GM12873 (cell line): Measurements from ENCODE around the gene PROCA1.

Experiments
- TF ChIP-seq, protein P1 (sequence below): IDR thresholded peaks from 2 replicates; pipeline ENCODE4 v1.5.1; 2012; ENCODE audit warnings: low read depth, mild to moderate bottlenecking, moderate library complexity, low read length, control low read depth; ENCODE audit not compliant: insufficient read depth; ENCODE audit errors: missing control alignments

PROCA1 gene

DNA sequence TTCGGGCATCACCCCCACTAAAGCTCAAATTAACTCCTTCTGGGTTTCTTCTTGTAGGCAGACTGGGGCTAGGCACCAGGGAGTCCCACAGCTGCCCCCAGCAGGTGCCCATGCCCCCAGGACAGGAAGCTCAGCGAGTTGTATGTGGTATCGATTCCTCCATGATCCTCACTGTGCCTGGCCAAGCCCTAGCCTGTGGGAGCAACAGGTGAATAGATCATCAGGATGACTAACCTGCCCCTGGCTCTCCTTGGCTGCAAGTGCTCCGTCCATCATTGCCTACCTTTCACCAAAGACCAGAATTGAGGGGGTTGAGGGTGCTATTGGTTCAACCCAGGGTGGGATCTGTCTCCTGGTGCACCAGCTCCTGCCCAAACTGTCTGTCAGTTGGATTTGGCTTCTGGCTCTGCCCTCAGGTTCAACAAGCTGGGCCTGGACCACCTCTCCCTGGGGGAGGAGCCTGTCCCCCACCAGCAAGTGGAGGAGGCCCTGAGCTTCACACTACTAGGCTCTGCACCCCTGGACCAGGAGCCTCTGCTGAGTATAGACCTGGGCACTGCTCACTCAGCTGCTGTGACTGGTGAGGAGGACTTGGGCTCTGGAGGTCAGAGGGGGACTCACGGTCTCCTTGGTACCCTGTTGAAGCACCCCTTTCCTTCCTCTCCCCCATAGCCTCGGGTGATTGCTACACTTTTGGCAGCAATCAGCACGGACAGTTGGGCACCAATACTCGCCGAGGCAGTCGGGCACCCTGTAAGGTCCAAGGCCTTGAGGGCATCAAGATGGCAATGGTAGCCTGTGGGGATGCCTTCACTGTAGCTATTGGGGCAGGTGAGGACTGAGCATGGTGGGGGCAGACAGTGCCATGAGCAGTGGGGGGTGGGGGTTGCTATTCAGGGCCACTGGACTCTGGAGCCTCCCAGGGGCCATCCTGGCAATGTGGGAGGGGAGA is 29.0 kb upstream of the PROCA1 start:
- TF ChIP-seq, protein P1, sequence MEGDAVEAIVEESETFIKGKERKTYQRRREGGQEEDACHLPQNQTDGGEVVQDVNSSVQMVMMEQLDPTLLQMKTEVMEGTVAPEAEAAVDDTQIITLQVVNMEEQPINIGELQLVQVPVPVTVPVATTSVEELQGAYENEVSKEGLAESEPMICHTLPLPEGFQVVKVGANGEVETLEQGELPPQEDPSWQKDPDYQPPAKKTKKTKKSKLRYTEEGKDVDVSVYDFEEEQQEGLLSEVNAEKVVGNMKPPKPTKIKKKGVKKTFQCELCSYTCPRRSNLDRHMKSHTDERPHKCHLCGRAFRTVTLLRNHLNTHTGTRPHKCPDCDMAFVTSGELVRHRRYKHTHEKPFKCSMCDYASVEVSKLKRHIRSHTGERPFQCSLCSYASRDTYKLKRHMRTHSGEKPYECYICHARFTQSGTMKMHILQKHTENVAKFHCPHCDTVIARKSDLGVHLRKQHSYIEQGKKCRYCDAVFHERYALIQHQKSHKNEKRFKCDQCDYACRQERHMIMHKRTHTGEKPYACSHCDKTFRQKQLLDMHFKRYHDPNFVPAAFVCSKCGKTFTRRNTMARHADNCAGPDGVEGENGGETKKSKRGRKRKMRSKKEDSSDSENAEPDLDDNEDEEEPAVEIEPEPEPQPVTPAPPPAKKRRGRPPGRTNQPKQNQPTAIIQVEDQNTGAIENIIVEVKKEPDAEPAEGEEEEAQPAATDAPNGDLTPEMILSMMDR = no peak

DNA sequence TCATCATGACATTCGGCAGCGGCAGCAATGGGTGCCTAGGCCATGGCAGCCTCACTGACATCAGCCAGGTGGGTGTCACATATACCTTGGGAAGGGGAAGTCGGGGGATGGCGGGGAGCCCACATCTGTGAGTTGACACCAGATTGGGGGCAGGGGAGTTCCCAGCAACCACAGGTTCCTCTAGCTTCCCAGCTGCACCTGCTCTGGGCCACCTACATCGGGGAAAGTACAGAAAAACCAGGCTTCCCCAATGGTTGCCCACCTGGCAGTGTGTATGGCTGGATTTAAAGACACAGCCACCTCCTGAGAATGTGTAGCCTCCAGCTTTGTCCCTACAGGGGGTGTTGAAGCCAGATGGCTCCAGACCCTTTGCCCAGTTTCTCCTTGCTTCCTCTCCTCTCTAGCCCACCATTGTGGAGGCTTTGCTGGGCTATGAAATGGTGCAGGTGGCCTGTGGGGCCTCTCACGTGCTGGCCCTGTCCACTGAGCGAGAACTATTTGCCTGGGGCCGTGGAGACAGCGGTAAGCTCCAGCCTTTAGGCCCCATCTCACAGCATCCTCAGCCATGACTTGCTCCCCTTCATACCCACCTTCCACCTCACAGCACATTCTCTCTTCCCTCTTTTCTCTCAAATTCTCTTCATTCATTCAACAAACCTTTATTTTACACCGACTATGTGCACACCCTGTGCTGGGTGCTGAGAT is 27.1 kb upstream of the PROCA1 start:
- TF ChIP-seq, protein P1 = no peak

DNA sequence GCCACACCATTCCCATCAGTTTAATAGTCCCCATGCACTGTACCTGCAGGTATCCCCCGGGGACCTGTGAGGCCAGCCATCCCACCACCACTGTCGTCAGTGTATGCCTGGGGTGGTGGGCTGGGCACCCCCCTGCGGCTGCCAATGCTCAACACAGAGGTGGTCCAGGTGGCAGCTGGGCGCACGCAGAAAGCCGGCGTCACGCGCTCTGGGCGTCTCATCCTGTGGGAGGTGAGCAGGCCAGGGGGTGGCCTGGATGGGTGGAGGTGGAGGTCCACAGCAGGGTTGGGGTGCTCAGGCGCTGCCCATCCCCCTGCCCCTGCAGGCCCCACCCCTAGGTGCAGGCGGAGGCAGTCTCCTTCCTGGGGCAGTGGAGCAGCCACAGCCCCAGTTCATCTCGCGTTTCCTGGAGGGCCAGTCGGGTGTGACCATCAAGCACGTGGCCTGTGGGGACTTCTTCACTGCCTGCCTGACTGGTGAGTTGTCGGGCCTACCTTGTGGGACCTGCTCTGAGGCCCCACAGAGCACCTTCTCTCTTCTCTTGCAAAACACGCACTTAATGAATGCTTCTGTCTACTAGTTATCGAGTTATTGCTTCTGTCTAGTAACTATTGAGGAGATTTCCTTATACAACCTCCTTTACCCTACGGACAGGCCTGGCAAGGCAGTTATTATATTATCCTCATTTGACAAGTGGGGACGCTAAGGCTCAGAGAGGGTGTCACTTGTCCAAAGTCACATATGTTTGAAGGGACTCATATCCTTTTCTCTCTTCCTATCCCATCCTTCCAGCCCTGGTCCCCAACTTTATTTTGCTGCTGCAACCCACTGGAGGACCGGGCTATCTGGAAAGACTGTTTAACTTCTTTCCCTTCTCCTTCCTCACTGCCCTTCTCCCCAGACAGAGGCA is 26.3 kb upstream of the PROCA1 start:
- TF ChIP-seq, protein P1 = no peak

DNA sequence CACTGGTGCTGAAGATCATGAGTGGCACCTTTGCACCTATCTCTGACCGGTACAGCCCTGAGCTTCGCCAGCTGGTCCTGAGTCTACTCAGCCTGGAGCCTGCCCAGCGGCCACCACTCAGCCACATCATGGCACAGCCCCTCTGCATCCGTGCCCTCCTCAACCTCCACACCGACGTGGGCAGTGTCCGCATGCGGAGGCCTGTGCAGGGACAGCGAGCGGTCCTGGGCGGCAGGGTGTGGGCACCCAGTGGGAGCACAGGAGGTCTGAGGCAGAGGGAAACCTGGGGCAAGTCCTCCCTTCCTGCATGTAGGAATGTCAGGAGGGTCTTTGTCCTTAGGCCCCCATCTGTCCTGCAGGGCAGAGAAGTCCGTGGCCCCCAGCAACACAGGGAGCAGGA is 25.6 kb upstream of the PROCA1 start:
- TF ChIP-seq, protein P1 = no peak

DNA sequence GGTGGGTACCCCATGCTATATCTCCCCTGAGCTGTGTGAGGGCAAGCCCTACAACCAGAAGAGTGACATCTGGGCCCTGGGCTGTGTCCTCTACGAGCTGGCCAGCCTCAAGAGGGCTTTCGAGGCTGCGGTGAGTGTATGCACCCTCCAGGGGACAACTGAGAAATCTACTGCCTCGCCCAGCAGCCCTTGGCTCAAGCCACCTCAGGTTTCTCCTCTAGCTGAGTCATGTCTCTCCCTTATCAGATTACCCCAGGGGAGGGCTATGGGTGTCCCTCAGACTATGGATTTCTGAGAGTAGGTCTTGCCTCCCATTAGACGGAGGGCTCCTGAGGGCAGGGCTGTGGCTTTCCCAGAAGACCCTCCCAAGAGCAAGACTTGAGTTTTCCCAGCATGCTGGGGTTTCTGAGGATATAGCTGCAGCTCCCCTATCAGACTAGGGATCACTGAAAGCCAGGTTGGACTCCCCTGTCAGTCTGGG is 23.6 kb upstream of the PROCA1 start:
- TF ChIP-seq, protein P1 = no peak

DNA sequence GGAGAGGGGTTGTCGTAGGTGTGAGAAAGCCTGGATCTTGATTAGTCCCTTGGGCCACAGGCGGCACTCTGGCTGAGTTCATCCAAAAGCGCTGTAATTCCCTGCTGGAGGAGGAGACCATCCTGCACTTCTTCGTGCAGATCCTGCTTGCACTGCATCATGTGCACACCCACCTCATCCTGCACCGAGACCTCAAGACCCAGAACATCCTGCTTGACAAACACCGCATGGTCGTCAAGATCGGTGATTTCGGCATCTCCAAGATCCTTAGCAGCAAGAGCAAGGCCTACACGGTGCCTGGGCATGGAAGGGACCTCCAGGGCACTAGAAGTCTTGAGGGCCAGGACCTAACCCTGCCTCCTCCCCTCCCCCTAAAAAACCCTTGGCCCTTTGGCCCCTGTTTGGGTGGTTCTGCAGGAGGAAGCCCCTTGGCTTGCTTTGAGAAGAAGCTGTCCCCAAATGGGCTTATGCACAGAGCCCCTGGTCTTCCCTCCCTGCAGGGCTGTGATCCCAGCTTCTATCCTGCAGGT is 23.1 kb upstream of the PROCA1 start:
- TF ChIP-seq, protein P1 = no peak
